ENCODE data around the gene STAC. TPM values are rescaled to one million over a fixed set of nuclear protein-coding genes. Genes with fewer than 3 reads are reported as not detected.

Gene STAC
- total and polyA plus RNA-seq, 12 donors, result 1.3 to 12.0 (median 3.4) TPM

DNA sequence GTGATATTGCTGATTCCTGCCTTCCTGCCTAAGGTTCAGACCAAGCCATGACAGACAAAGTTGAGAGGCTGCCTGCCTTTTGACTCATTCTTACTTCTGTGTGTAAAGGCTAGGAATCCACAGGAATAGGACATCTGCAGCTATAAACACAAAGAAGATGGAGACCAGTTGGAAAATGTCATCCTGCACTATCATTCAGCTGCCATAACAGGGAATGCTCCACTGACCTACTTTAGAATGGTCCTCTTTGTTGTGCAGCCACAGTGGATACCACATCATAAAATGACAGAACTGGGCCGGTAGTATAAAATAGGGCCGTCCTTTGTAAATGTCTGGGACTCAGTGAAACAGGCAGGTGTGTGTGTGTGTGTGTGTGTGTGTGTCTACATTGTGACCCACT lies 75.1 kb downstream of the STAC start:
- H3K9me3 ChIP-seq (replicated peaks in 1 of 3), result no peaks in the 10 kb centered on the region
- no peaks in the 10 kb centered on the region for H3K36me3 ChIP-seq (replicated peaks in 1 of 2)
- H3K4me1 ChIP-seq (replicated peaks in 1 of 2), result no peaks in the 10 kb centered on the region
- no peak for DNase-seq
- H3K4me3 ChIP-seq, result no peak overlapping the region
- intact Hi-C loops (cut with DNase I), result no loop called here
- TF ChIP-seq, protein P1, sequence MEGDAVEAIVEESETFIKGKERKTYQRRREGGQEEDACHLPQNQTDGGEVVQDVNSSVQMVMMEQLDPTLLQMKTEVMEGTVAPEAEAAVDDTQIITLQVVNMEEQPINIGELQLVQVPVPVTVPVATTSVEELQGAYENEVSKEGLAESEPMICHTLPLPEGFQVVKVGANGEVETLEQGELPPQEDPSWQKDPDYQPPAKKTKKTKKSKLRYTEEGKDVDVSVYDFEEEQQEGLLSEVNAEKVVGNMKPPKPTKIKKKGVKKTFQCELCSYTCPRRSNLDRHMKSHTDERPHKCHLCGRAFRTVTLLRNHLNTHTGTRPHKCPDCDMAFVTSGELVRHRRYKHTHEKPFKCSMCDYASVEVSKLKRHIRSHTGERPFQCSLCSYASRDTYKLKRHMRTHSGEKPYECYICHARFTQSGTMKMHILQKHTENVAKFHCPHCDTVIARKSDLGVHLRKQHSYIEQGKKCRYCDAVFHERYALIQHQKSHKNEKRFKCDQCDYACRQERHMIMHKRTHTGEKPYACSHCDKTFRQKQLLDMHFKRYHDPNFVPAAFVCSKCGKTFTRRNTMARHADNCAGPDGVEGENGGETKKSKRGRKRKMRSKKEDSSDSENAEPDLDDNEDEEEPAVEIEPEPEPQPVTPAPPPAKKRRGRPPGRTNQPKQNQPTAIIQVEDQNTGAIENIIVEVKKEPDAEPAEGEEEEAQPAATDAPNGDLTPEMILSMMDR (IDR thresholded peaks at IDR 0.05), result no peak
- no peak for TF ChIP-seq POLR2A (IDR thresholded peaks at IDR 0.05)
- WGBS, 4 donors, result 46 to 73% (median 55%) methylated on average over 2 of the region's 2 CpGs
- H3K27ac ChIP-seq, result no peak overlapping the region
- no peaks in the 10 kb centered on the region for H3K27me3 ChIP-seq

DNA sequence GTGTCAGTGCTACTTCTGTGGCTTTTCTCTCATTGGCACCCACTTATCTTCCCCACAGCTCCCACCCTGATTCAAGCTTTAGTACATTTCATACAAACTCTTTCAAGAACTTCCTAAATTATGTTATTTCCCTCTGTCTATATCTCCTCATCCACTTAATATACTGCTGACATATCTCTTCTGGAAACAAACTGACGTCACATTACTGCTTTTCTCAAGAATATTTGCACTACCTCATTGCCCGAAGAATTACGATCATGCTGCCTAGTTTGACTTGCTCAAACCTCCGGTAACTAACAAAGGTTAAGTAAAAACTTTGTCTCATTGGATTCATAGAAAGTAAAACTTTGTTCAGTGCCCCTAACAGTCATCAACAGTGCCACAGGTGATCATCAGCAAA lies 76.5 kb downstream of the STAC start:
- Histone ChIP-seq H3K36me3 (replicated peaks in 1 of 2) (no peaks in the 10 kb centered on the region), H3K4me1 (replicated peaks in 1 of 2) (no peaks in the 10 kb centered on the region), H3K4me3 (no peak overlapping the region), H3K27me3 (no peaks in the 10 kb centered on the region), H3K27ac (no peak overlapping the region), H3K9me3 (replicated peaks in 1 of 3) (no peaks in the 10 kb centered on the region)
- no peak for DNase-seq
- intact Hi-C loops (cut with DNase I), result no loop called here
- WGBS, 4 donors, result 80 to 100% (median 93%) methylated on average over 4 of the region's 4 CpGs
- no peak for TF ChIP-seq POLR2A (IDR thresholded peaks at IDR 0.05)
- TF ChIP-seq, protein P1 (IDR thresholded peaks at IDR 0.05), result no peak

DNA sequence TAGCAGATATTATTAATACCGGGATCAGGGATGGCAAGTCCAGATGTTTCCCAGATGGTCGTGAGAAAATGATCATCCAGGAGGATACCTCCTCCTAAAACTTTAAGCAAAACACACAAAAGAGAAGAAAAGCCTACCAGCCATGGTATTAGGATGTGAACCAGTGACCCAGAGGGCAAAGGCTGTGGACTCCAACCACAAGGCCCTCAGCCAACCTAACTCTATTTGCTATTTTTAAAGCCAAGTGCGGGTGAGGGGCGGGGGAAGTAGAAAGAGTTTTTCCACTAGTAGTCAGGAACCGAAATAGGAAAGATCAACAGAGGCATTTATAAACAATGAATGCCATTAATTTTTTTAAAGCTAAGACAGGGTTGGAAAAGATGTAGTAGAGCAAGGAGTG lies 77.4 kb downstream of the STAC start:
- Histone ChIP-seq H3K4me1 (replicated peaks in 1 of 2) (no peaks in the 10 kb centered on the region), H3K27me3 (no peaks in the 10 kb centered on the region), H3K27ac (no peak overlapping the region), H3K36me3 (replicated peaks in 1 of 2) (no peaks in the 10 kb centered on the region), H3K9me3 (replicated peaks in 1 of 3) (no peaks in the 10 kb centered on the region), H3K4me3 (no peak overlapping the region)
- DNase-seq, result no peak
- intact Hi-C loops (cut with DNase I), result no loop called here
- TF ChIP-seq, protein P1 (IDR thresholded peaks at IDR 0.05), result no peak
- no peak for TF ChIP-seq POLR2A (IDR thresholded peaks at IDR 0.05)
- 78 to 84% (median 81%) methylated on average over 5 of the region's 5 CpGs for WGBS, 4 donors

DNA sequence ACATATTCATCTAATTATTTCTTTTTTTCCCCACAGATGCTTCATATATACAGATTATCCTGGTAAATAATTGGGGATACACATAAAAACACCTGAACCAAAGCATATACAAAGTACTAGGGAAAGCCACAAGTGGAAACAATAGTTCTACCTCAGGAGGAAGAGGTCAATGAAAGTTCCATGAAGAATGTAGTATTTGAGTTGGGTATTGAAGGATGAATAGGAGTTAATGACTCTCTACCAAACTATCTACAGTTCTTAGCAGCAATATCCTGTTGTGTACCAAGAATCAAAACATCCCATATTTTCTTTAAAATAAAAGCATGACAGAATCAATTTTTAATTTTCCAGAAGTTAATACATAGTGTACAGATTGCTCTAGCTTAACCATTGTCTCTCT lies 78.9 kb downstream of the STAC start:
- DNase-seq, result no peak
- Histone ChIP-seq H3K36me3 (replicated peaks in 1 of 2) (no peaks in the 10 kb centered on the region), H3K27me3 (no peaks in the 10 kb centered on the region), H3K9me3 (replicated peaks in 1 of 3) (no peaks in the 10 kb centered on the region), H3K27ac (no peak overlapping the region), H3K4me3 (no peak overlapping the region), H3K4me1 (replicated peaks in 1 of 2) (no peaks in the 10 kb centered on the region)
- intact Hi-C loops (cut with DNase I), result no loop called here
- no peak for TF ChIP-seq POLR2A (IDR thresholded peaks at IDR 0.05)
- TF ChIP-seq, protein P1 (IDR thresholded peaks at IDR 0.05), result no peak
